Mesendoderm (in vitro differentiated cells): ENCODE results near the gene CLCNKB.

Experiments
- DNase-seq: peaks from one replicate; pipeline ENCODE4 v3.0.0; 2013
- H2AK5ac ChIP-seq: 2 replicates; pipeline ENCODE4 v1.6.1; 2013; ENCODE audit warnings: low read length, inconsistent platforms
- H2BK120ac ChIP-seq: 2 replicates; pipeline ENCODE4 v1.6.1; 2013; ENCODE audit warnings: low read depth, mild to moderate bottlenecking, low read length, moderate library complexity, mixed read lengths
- H2BK15ac ChIP-seq: replicated peaks from 2 replicates; pipeline ENCODE4 v1.6.1; 2013; ENCODE audit warnings: low read depth, mild to moderate bottlenecking, moderate library complexity
- H2BK5ac ChIP-seq: 2 replicates; pipeline ENCODE4 v1.6.1; 2013; ENCODE audit warnings: low read length, inconsistent platforms
- H3K18ac ChIP-seq: 2 replicates; pipeline ENCODE4 v1.6.1; 2013; ENCODE audit warnings: mild to moderate bottlenecking, low read length, mixed read lengths
- H3K23ac ChIP-seq: one replicate; pipeline ENCODE4 v1.6.1; 2013; ENCODE audit warnings: low read length
- H3K27ac ChIP-seq: 2 replicates; pipeline ENCODE4 v1.5.1; 2013; ENCODE audit warnings: low read depth, mild to moderate bottlenecking, inconsistent platforms, low read length, moderate library complexity
- H3K27me3 ChIP-seq: 2 replicates; pipeline ENCODE4 v1.6.1; 2013; ENCODE audit warnings: low read length, control low read depth, mild to moderate bottlenecking, inconsistent platforms; ENCODE audit not compliant: insufficient read depth, poor library complexity
- H3K36me3 ChIP-seq: 2 replicates; pipeline ENCODE4 v1.6.1; 2013; ENCODE audit warnings: low read length, inconsistent platforms; ENCODE audit not compliant: control insufficient read depth, insufficient read depth
- H3K4ac ChIP-seq: one replicate; pipeline ENCODE4 v1.6.1; 2013; ENCODE audit warnings: low read depth, mild to moderate bottlenecking, low read length, moderate library complexity
- H3K4me1 ChIP-seq: 2 replicates; pipeline ENCODE4 v1.6.1; 2013; ENCODE audit warnings: low read depth, low read length, inconsistent platforms; ENCODE audit not compliant: control insufficient read depth
- H3K4me2 ChIP-seq: 2 replicates; pipeline ENCODE4 v1.6.1; 2013; ENCODE audit warnings: low read length
- H3K4me3 ChIP-seq: 2 replicates; pipeline ENCODE4 v1.5.1; 2013; ENCODE audit warnings: mild to moderate bottlenecking, low read length
- H3K56ac ChIP-seq: one replicate; pipeline ENCODE4 v1.6.1; 2013; ENCODE audit warnings: low read length
- H3K79me1 ChIP-seq: 2 replicates; pipeline ENCODE4 v1.6.1; 2013; ENCODE audit warnings: low read length, inconsistent platforms
- H3K79me2 ChIP-seq: 2 replicates; pipeline ENCODE4 v1.6.1; 2013; ENCODE audit warnings: mild to moderate bottlenecking, low read length; ENCODE audit not compliant: control insufficient read depth, insufficient read depth
- H3K9ac ChIP-seq: 2 replicates; pipeline ENCODE4 v1.6.1; 2013; ENCODE audit warnings: low read length, inconsistent platforms
- H4K5ac ChIP-seq: one replicate; pipeline ENCODE4 v1.6.1; 2013; ENCODE audit warnings: low read length
- H4K8ac ChIP-seq: one replicate; pipeline ENCODE4 v1.6.1; 2013; ENCODE audit warnings: low read depth, mild to moderate bottlenecking, control low read depth, low read length, moderate library complexity
- WGBS: extraction: QIAGEN DNeasy Blood & Tissue Kit; methylation state at CpG from one replicate; pipeline ENCODE4 v1.1.7; 2013; ENCODE audit warnings: low lambda C conversion rate, missing lambda C conversion rate; ENCODE audit not compliant: insufficient coverage; ENCODE audit errors: extremely low coverage; 5-methylcytosine and 5-hydroxymethylcytosine counted together

Gene CLCNKB

GRCh38 chr1:16077406-16078245, 34.0 kb downstream of the CLCNKB start:
- DNase-seq = no peak
- Histone ChIP-seq H2BK15ac (no peak overlapping the region), H3K4ac (no peak overlapping the region), H3K4me2 (no peak overlapping the region), H3K56ac (no peak overlapping the region), H3K27ac (no peak overlapping the region), H2AK5ac (no peak overlapping the region), H4K8ac (no peak overlapping the region), H3K4me1 (peaks cover 1% of the 10 kb centered on the region), H3K79me1 (no peaks in the 10 kb centered on the region), H3K18ac (no peak overlapping the region), H2BK120ac (no peak overlapping the region), H3K9ac (no peak overlapping the region), H3K79me2 (no peaks in the 10 kb centered on the region), H3K36me3 (no peaks in the 10 kb centered on the region), H3K4me3 (no peak overlapping the region), H2BK5ac (no peak overlapping the region), H3K23ac (no peak overlapping the region), H4K5ac (no peak overlapping the region), H3K27me3 (no peaks in the 10 kb centered on the region)
- no CpG with 5 or more reads among the region's 12 CpGs for whole genome bisulfite sequencing

- Histone ChIP-seq H2BK5ac (no peak overlapping the region), H3K27ac (no peak overlapping the region), H3K4ac (peak overlapping the region; percentile 63), H4K8ac (no peak overlapping the region), H4K5ac (no peak overlapping the region), H3K18ac (no peak overlapping the region), H3K9ac (peak overlapping the region; percentile 35), H3K79me1 (no peaks in the 10 kb centered on the region), H3K56ac (peak overlapping the region; percentile 66), H3K79me2 (no peaks in the 10 kb centered on the region), H3K27me3 (no peaks in the 10 kb centered on the region), H2AK5ac (no peak overlapping the region), H2BK120ac (no peak overlapping the region), H3K36me3 (no peaks in the 10 kb centered on the region), H3K4me3 (no peak overlapping the region), H3K23ac (no peak overlapping the region), H2BK15ac (no peak overlapping the region), H3K4me2 (no peak overlapping the region), H3K4me1 (peaks cover 1% of the 10 kb centered on the region)
- WGBS = no CpG with 5 or more reads among the region's 10 CpGs
- DNase-seq = peak; percentile 84
These were observed 35.5 kb downstream of the CLCNKB start for GRCh38 chr1:16078925-16079656.

GRCh38 chr1:16080422-16081150, 37.0 kb downstream of the CLCNKB start:
- no CpG with 5 or more reads among the region's 5 CpGs for WGBS
- H3K4me2 ChIP-seq = no peak overlapping the region
- no peak overlapping the region for H3K23ac ChIP-seq
- no peak overlapping the region for H2BK5ac ChIP-seq
- H3K36me3 ChIP-seq = no peaks in the 10 kb centered on the region
- H3K4ac ChIP-seq = no peak overlapping the region
- H3K79me2 ChIP-seq = no peaks in the 10 kb centered on the region
- no peak overlapping the region for H3K18ac ChIP-seq
- H3K9ac ChIP-seq = no peak overlapping the region
- no peak overlapping the region for H3K27ac ChIP-seq
- H4K8ac ChIP-seq = no peak overlapping the region
- H2AK5ac ChIP-seq = no peak overlapping the region
- H3K56ac ChIP-seq = no peak overlapping the region
- no peak overlapping the region for H2BK120ac ChIP-seq
- no peak for DNase-seq
- no peak overlapping the region for H4K5ac ChIP-seq
- no peak overlapping the region for H2BK15ac ChIP-seq
- H3K27me3 ChIP-seq = no peaks in the 10 kb centered on the region
- peaks cover 1% of the 10 kb centered on the region for H3K4me1 ChIP-seq
- no peak overlapping the region for H3K4me3 ChIP-seq
- H3K79me1 ChIP-seq = no peaks in the 10 kb centered on the region

- Histone ChIP-seq H3K27me3 (no peaks in the 10 kb centered on the region), H3K9ac (peak overlapping the region; percentile 3), H3K36me3 (no peaks in the 10 kb centered on the region), H3K56ac (peak overlapping the region; percentile 26), H3K4ac (no peak overlapping the region), H3K79me2 (no peaks in the 10 kb centered on the region), H2AK5ac (peak overlapping the region; percentile 7), H3K79me1 (no peaks in the 10 kb centered on the region), H3K18ac (no peak overlapping the region), H3K4me1 (peaks cover 1% of the 10 kb centered on the region), H2BK15ac (no peak overlapping the region), H3K4me2 (no peak overlapping the region), H2BK5ac (no peak overlapping the region), H4K5ac (no peak overlapping the region), H4K8ac (no peak overlapping the region), H2BK120ac (no peak overlapping the region), H3K27ac (no peak overlapping the region), H3K23ac (no peak overlapping the region), H3K4me3 (no peak overlapping the region)
- DNase-seq = no peak
- WGBS = no CpG with 5 or more reads among the region's 9 CpGs
These were observed 38.1 kb downstream of the CLCNKB start for GRCh38 chr1:16081636-16082035.

- Histone ChIP-seq H2BK15ac (no peak overlapping the region), H3K56ac (peak overlapping the region; percentile 37), H2BK5ac (no peak overlapping the region), H3K4me3 (no peak overlapping the region), H3K4me1 (peaks cover 1% of the 10 kb centered on the region), H3K79me2 (no peaks in the 10 kb centered on the region), H3K27me3 (no peaks in the 10 kb centered on the region), H3K36me3 (no peaks in the 10 kb centered on the region), H3K4ac (peak overlapping the region; percentile 58), H4K5ac (no peak overlapping the region), H3K79me1 (no peaks in the 10 kb centered on the region), H3K23ac (no peak overlapping the region), H2AK5ac (peak overlapping the region; percentile 76), H3K18ac (peak overlapping the region; percentile 31), H2BK120ac (no peak overlapping the region), H4K8ac (no peak overlapping the region), H3K9ac (peak overlapping the region; percentile 3), H3K4me2 (no peak overlapping the region), H3K27ac (no peak overlapping the region)
- no CpG with 5 or more reads among the region's 9 CpGs for WGBS
- peak; percentile 81 for DNase-seq
These were observed 38.9 kb downstream of the CLCNKB start for GRCh38 chr1:16082283-16083038.
